GM21528 (cell line): Measurements from ENCODE around the gene TRIM66.

ENCODE experiments used
- ATAC-seq: cut with Tn5 transposase; IDR thresholded peaks from one replicate; pipeline ENCODE4 v1.9.1; 2021; ENCODE audit warnings: mild to moderate bottlenecking, moderate library complexity; ENCODE audit not compliant: unreplicated experiment, low FRiP score

Gene TRIM66, protein sequence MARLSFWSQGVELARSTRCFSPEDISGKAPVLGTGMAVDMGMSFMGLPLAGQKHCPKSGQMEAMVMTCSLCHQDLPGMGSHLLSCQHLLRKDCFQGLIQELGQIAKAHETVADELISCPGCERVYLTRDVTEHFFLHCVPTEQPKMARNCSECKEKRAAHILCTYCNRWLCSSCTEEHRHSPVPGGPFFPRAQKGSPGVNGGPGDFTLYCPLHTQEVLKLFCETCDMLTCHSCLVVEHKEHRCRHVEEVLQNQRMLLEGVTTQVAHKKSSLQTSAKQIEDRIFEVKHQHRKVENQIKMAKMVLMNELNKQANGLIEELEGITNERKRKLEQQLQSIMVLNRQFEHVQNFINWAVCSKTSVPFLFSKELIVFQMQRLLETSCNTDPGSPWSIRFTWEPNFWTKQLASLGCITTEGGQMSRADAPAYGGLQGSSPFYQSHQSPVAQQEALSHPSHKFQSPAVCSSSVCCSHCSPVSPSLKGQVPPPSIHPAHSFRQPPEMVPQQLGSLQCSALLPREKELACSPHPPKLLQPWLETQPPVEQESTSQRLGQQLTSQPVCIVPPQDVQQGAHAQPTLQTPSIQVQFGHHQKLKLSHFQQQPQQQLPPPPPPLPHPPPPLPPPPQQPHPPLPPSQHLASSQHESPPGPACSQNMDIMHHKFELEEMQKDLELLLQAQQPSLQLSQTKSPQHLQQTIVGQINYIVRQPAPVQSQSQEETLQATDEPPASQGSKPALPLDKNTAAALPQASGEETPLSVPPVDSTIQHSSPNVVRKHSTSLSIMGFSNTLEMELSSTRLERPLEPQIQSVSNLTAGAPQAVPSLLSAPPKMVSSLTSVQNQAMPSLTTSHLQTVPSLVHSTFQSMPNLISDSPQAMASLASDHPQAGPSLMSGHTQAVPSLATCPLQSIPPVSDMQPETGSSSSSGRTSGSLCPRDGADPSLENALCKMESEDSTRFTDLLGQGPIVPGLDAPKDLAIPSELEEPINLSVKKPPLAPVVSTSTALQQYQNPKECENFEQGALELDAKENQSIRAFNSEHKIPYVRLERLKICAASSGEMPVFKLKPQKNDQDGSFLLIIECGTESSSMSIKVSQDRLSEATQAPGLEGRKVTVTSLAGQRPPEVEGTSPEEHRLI (N-terminal part only)

DNA sequence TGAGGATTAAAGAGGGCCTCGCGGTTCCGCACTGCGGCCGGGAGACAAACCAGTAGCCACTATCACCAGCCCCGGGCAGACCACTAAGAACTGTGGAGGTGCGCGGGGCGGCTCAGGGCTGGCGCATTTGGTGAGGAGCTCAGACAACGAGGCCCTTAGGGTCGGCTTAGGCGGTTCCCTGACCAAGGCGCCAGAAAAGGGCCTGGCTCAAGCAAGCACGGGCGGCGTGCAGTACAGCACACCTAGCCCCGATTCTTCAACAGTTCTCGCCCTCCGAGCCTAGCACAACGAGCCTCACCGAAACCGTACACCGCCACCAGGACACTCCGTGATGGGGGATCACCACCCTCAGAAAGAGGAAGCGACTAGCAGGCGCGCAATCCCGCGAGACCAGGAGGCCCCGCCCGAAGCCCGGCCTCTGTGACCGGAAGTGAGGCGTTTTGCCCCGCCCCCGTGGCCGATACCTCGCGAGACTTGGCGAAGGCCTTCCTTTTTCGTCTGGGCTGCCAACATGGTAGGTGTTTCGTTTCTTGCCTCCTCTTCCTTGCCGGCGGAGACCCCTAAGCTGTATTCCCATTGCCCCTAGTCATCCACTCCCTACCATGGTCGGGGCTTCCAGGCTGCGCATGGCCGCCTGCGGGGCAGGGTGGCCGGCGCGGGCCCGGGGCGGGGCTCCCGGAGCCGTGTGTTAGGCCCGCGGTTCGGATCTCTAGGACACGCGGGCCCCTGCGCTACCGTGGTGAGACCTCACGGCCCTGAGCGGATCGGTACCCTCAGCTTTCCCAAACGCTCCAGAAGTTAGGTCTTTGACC lies at the start of gene TRIM66, which contains the start of gene RPL27A:
Gene TRIM66 (minus strand): TSS at position 363 of the 812 bp plus-strand sequence. CDS start 10,391 bp downstream, outside the sequence.
Gene RPL27A (plus strand): TSS at position 490 of the 812 bp plus-strand sequence. CDS start 22 bp downstream, at position 512.
- ATAC-seq, result peak; percentile 88

DNA sequence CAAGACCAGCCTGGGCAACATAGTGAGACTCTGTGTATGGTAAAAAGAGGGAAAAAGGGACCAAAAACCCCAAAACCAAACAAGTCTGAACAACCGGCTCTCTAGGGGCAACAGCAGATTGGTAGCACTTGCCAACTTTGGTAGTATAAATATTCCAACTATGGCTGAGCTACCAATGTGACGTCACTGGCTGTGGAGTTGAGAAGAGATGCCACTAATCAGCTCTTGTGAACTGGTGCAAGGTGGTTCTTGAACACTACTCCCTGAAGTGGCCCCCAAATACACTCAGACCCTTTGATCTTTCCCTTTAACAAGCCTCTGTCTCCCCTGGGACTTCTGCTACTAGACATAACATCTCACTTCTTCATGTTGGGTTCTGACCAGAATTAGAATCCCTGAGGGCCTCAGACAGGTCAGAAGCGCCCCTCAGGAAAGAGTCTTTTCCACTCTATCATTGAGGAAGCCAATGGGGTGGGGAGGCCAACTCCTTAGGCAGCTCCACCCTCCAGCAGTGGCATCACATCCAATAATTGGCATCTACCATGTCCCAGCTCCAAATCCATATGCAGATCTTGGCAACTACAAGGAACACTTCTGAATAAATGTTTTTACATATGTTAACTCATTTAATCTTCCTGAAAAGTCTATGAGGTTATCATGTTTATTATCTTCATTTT lies 49.3 kb upstream of the TRIM66 start:
- ATAC-seq, result no peak

DNA sequence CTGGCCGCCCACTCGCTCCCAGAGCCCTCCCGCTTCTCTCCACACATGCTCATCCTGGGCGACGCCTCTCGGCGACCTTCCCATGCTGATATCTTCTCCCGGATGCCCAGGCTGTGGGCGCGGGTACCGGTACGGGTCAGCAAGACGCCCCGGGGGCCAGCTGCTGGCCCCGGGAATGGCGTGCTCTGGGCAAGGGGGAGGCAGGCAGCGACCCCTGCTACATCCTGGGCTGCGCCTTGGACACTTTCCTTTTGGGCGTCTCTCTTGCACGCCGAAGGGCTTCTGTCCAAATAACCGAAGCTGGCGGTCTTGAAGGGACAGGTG lies 48.2 kb upstream of the TRIM66 start:
- no peak for ATAC-seq

DNA sequence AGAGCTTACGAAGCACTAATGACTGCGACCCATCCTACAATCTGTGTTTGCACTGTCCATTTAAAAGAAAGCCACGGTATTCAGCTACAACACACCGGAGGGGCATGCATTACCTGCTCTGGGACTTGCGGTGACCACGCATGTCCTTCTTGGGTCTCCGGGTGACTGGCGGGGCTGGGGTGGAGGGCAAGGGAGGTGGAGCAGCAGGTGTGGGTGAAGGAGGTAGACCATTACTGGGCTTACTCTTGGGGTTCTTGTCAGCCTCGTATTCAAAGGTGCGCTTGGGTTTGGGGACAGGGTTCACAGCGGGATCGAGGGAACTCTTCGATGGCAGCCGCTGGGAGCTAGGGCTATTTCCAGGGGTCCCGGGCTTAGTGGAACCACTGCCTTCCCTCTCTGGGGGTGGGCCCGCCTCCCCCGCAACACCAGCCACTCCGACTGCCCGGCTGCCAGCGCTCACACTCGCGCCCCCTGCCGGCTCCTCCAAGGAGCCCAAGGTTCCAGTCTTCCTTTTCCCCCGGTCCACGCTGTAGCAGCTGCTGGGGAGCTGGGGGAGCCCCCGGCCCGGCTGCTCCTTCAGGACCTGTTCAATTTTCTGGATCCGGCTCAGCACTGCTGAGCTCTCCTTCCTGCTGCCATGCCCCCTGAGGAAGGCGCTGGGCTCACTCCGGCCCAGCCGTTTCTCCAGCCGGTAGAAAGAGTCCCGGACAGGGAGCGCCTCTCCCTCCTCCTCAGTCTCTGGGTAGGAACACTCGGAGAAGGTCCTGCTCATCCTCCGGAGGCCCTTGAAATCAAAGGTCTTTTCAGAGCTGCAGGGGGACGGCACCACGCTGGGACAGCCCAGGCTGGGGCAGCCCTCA lies 47.6 kb upstream of the TRIM66 start:
- ATAC-seq, result no peak

DNA sequence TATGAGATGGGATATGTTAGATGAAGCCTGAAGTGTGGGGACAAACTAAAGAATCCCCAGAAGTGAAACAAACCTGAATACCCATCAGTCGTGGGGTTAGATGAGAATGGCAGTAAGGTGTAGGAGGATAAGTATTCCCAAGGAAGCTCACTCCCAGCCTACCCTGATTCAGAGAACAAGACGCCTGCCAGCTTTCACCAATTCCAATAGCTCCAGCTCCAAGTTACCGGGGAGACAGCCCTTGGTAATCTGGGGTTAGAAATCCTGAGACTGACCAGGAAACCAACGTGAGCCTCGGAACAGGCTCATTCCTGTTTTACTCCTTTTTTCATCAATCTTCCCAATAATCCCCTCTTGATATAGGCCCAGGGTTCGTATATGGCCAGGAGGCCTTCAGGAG lies 46.6 kb upstream of the TRIM66 start:
- no peak for ATAC-seq

DNA sequence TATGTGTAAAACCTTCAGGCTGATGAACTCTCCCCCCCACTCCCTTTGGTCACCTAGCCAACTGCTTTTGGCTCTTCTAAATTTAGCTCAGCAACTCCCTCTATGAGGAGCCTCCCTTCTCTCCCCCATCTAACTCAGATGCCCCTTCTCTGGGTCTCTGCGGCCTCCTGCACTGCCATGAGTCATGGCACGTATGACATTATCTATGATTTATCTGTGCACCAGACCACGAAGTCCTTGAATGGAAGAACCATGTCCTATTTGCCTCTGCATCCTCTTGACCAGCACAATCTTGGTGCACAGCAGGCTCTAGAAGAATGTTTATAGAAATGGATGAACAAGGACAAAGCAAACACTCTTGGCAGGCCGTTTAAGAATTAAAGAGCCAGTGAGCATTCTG lies 46.1 kb upstream of the TRIM66 start:
- ATAC-seq, result no peak

DNA sequence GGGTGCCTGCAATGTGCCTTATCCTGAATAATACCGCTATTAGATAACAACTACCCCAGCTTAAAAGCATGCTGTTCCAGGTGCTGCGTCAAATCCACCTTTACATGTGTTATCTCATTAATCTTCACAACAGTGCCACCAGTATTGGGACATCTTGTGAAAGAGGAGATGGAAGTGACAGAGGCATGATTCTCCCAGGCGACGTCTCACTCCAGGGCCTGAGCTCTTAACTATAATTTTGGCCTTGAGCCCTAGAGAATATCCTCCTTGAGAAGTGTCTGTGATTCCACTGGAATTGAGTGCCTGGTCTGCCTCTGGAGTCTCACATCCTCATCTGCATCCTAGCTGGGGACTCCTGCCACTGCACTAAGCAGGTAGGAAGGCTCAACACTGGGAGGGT lies 43.9 kb upstream of the TRIM66 start:
- no peak for ATAC-seq

DNA sequence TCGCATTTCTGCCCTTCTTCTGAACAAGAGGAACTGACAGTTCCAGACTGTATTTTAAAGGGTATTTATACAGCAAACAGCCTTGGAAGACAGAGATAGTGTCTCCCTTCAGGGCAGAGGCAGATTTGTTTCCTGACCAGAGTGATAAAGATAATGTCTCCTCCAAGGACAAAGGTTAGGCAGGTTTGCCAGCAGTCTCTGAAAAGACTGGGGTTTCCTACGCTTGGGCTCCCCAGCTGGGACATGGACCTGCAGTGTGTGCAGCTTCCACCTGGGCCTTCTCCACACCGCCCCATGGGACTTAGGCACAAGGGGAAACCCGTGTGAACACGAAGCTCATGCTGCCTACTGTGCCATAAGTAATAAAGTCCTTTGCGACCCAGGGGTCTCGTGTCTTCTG lies 42.2 kb upstream of the TRIM66 start:
- no peak for ATAC-seq

DNA sequence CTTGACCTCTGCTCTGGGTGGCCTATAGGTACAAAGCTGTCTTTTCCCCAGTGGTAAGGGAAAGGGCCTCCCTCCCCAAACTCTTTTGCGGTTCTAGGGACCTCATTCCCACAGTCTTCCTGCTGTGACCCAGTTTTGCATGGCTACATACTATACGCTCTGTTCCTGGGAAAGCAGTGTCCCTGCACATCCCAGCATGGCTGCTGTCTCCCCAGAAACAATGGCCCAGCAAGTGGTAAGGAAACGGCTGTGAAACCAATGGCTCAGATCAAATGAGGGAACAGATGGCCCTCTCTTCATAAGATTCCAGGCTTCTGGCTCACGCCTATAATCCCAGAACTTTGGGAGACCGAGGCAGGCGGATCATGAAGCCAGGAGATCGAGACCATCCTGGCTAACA lies 41.2 kb upstream of the TRIM66 start:
- ATAC-seq, result no peak

DNA sequence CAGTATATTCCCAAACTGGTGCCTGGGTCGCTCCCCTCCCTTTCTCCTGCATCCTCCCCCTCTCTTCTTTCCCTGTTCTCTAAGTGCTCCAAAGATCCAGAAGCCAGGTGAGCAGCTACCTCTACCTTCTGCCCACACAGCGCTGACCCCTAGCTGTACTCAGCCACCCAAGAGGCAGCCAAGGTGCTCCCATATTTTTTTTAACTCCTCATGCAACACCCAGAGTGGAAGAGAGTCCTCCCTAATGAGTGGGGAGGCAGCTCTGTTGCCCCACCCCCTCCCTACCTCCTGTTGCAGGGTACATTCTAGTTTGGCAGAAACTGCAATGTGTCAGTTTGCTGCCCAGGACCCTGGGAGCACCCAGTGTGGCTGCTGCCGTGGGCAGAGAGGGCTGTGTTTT lies 40.3 kb upstream of the TRIM66 start:
- no peak for ATAC-seq

DNA sequence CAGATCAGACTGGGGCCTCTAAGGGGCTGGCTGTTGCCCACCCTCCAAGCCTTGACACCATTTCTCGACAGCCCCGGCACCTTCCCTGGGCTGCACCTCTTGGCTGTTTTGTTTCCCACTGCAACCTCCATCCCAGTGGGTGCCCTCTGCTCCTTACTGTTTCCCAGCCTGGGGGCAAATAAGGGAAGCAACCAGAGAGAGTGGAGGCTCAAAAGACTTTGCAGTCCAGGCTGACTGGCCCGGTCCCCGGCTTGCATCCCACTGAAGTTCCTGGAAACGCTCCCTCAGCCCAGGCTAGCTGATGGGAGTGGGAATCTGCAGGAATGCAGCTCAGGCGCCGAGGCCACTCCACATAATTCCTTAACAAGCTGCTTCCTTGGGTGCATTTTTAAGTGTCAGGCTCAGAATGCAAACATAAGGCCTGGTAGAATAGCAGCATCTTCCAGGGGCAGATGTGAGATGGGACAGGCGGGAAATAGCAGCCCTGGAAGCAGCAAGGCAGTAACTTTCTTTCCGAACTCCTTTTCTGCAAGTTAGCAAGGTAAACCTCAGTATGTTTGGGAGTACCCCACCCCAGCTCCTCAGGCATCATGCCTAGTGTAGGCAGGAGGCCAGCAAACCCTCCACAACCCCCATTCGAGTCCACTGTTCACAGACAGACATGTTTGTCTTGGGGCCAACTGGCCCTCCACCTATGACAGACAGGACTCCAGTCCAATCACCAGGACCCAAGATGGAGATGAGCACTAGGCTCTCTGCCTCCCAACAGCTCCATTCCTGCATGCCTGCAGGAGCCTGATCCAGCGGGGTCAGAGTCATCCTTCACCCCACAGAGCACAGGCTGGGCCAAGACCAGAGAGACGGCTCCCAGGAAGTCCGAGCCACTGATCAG lies 39.4 kb upstream of the TRIM66 start:
- ATAC-seq, result no peak

DNA sequence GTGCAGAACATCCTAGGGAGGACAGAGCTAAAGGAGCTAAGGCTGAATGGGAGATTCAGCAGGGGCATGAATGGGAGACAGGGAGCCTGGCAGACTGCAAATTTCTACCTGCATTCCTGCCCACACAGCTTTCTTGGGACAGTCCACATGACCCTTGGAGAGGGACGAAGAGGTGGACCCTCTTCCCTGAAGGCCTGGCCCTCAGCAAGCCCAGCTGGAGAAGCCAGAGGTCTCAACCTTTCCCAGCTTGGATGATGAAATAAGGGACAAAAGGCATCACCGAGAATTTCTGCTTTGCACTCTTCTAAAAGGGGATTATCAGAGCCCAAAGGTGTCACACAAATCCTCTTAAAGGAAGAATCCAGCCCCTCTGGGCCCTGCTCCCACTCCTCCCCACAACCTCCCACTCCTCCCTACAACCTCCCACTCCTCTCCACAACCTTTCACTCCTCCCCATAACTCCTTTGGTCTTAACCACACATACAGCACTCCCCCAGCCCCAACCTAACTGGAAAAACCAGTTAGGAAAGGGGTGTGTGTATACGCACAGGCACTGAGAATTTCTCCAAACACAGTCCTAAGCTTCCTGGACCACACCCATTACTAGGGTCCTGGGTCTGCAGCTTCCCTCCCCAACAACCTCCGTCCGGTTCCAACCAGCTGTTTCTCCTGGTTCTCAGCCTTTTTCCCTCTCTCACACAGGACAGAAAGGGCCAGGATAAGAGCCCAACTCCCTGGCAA lies 38.6 kb upstream of the TRIM66 start:
- no peak for ATAC-seq

DNA sequence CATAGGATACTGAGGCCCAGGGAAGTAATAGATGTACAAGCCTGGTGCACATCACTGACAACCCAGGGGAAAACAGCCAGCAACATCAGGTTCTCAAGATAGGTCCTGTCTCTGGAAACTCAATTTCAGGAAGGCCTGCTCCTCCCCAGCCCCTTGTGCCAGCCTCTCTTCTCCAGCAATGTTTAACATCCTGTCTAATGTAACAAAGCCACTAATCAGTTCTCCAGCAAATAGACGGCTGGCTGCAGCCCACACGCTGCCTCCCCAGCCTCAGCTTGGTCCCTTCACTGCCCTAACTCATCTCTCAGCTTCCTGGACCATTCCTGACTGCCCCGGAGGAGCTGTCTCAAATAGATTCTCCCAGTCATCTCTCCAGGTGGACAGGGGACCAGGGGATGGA lies 37.9 kb upstream of the TRIM66 start:
- ATAC-seq, result no peak

DNA sequence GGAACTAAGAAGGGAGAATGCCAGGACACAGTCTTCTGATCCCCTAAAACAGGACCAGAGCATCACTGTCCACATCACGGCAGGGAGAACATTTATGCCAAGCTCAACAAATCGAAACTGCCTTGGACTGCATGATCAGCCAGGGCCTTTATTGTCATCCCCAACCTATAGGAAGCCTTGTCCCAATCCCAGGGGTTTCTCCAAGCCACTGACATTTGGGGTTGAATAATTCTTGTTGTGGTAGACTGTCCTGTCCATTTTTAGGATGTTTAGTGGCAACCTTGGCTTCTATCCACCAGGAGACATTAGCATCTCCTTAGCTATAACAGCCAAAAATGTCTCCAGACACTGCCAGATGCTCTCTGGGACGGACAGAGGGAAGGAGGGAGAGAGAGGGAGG lies 37.3 kb upstream of the TRIM66 start:
- no peak for ATAC-seq

DNA sequence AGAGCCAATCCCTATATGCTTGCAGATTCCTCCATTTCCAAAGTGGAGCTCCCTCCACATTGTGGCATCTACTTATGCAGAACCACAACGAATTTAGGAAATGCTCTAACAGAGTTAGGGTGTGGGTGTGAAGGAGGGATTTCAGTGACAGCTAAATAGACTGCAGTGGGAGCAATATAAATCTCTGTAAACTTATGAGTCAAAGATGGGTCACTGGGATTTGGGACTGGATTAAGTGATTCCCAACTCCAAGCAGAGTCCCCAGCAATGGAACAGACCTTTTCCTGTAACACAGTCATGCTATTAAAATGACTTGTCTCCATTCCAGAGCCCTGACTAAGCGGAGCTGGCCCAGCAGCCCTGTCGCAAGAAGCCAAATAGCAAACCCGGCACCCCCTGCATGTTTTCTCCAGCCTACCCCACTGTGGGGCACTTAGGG lies 36.8 kb upstream of the TRIM66 start:
- no peak for ATAC-seq

DNA sequence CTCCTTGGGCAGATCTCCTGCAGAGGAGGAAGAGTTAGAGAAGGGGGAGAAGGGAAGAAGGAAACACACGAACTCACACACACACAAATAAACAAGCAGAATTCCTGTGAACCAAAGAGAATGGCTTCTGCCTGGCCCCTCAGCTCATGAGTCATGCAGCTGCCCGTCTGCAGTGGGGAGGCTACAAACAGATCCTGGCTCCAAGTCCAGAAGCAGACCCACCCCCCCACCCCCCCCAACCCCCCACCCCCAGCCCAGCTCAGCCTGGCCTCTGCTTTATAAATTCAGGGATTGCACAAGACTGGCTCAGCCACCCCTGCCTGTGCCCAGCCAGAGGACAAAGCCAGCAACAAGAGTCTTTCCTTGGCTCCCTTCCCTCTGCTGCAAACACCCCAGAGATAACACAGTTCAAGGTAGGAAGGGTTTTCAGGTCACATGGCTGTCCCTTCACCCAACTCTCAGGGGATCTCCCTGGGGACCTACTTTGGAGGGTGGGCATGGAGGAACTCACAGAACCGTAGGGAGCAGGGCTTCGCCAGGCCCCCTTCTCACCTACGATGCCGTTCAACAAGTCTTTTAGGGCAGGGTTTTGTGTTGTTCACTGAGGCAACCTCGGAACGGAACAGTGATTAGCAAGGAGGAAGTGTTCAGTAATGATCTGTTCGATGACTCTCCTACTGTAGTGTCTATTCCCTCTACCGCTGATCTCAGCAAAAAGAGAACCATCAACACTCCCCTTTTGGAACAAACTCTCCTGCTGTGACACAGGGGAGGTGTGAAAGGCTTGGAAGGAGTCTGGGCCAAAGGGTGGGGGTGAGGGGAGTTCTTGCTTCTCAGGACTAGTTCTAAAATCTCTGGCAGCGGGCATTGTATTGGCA lies 35.6 kb upstream of the TRIM66 start:
- no peak for ATAC-seq
